COLO668 (cell line): Measurements from ENCODE around the gene ZNF57.
"Not testable (repeated sequence)": the region's sequence is repeated elsewhere in the genome, so short reads cannot be mapped to it uniquely, and the experiment has no call there.

Source experiments
- DNase-seq: peaks from one replicate; lab custom pipeline; 2025; ENCODE audit not compliant: unreplicated experiment; lab: John Stamatoyannopoulos, UW

ZNF57 gene

DNA sequence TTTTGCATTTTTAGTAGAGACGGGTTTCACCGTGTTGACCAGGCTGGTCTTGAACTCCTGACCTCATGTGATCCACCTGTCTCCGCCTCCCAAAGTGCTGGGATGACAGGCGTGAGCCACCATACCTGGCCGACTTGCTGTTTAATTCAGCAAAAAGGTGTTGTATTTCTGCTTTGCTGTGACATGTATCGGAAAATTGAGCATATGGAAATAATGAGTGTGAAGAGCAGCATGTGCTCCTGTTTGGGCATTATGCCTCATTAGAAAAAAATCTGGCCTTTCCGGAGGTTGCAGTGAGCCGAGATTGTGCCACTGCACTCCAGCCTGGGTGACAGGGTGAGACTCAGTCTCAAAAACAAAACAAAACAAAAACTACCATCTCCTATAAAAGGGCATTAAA is 10.2 kb upstream of the ZNF57 start:
- not testable (repeated sequence) for DNase-seq

DNA sequence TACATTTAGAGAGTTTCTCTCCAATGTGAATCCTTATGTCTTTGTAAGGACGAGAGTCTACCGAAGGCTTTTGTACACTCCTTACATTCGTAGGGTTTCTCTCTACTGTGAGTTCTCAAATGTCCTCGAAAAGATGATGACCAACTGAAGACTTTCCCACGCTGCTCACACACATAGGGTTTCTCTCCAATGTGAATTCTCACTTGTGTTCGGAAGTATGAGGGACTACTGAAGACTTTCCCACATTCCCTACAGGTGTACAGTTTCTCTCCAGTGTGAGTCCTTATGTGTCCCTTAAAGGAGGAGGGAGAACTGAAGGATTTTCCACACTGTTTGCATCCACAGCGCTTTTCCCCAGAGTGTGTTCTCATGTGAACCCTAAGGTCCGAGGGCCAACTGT is 4.0 kb upstream of the ZNF57 start:
- no peak for DNase-seq

GRCh38 chr19:2902590-2903218 is 2.0 kb downstream of the ZNF57 start:
- DNase-seq = no peak

DNA sequence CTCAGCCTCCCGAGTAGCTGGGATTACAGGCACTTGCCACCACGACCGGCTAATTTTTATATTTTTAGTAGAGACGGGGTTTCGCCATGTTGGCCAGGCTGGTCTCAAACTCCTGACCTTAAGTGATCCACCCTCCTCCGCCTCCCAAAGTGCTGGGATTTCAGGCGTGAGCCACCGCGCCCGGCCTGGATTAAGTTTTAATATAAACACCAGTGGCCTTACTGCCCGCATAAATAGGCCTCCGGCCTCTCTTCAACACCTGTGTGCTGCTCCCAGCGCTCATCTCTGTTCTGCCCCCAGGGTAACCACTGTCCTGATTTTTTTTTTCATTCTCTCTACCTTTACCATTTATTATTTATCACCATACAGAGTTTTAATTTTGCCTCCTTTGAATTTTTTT is 2.6 kb downstream of the ZNF57 start:
- DNase-seq = not testable (repeated sequence)

- no peak for DNase-seq
These were observed 5.3 kb downstream of the ZNF57 start for GRCh38 chr19:2905918-2906519.

GRCh38 chr19:2906631-2907195 is 6.0 kb downstream of the ZNF57 start:
- no peak for DNase-seq

GRCh38 chr19:2912306-2912705 is 11.6 kb downstream of the ZNF57 start:
- DNase-seq = no peak

GRCh38 chr19:2917275-2918184 is 16.8 kb downstream of the ZNF57 start:
- no peak for DNase-seq

GRCh38 chr19:2922987-2923386 is 22.3 kb downstream of the ZNF57 start:
- DNase-seq = no peak

GRCh38 chr19:2923510-2923909 is 22.8 kb downstream of the ZNF57 start:
- no peak for DNase-seq

DNA sequence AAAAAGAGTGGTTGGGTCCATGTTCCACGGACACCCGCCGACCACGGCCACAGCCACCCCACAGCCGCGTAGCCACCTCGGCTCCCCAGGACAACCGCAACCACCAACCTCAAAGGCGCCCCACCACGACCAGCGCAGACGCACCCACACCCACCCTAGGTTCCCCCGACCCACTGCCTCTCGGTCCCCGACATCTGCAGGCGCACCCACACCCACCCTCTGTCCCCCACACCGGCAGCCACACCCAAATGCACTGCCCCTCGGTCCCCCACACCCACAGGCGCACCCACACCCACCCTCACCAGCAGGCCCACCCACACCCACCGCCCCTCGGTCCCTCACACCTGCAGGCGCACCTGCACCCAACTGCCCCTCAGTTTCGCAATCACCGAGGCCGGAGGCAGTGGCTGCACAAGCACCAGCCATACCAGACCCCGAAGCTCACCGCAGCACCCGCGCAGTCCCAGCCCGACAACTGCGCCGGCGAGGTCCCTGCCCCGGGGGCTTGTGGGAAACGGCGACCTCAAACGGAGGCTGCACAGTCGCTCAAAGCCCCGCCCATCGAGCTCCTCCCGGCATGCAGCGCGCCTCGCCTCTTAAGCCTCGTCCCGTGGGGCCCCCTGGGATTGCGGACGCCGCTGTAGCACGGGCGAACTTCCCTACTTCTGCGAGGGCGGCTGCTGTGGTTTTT is 25.8 kb downstream of the ZNF57 start:
- DNase-seq = no peak

- no peak for DNase-seq
These were observed 26.3 kb downstream of the ZNF57 start for GRCh38 chr19:2927032-2927430.

GRCh38 chr19:2933490-2933910 is 32.8 kb downstream of the ZNF57 start:
- no peak for DNase-seq

GRCh38 chr19:2935863-2936262 is 35.1 kb downstream of the ZNF57 start:
- not testable (repeated sequence) for DNase-seq

GRCh38 chr19:2942928-2943640 is 42.4 kb downstream of the ZNF57 start:
- no peak for DNase-seq

- no peak for DNase-seq
These were observed 43.7 kb downstream of the ZNF57 start for GRCh38 chr19:2944403-2944774.

DNA sequence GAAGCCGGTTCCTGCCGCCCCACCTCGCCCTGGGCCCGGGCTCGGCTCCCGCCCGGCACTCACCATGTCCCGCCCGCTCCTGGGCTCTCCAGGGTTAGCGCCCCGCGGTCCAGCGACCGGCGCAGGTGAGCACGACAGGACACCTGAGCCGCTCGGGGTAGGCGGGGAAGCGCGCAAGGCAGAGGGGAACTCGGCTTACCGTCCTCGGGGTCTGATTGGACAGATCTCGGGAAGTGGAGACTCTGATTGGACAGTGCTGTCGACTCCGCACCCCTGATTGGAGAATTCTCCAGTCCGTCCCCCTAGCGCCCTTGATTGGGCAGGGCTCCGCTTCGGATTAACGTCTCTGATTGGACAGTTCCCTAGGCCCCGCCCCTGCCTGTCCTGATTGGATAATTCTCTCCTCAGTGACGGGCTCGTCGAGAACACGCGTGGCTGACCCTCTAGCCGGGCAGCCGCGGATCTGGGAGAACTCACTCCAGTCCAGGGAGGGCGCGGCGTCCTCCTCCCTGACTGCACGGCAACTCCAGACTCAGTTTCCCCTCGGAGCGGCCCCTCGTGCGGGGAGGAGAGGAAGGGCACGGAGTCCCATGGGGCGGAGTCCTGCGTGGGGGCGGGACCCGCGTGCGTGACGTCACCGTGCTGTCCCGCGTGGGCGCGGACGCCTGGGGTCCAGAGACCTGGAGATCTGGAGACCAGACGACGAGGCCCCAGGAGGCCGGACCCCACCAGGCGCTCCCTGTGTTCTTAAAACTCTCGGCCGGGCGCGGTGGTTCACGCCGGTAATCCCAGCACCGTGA is 44.2 kb downstream of the ZNF57 start, which contains the start of gene ZNF77:
Gene ZNF77 (minus strand): TSS at position 197 of the 800 bp plus-strand sequence. CDS start 131 bp downstream, at position 66.
- peak; percentile 98 for DNase-seq

- no peak for DNase-seq
These were observed 45.0 kb downstream of the ZNF57 start for GRCh38 chr19:2945575-2946184.

DNA sequence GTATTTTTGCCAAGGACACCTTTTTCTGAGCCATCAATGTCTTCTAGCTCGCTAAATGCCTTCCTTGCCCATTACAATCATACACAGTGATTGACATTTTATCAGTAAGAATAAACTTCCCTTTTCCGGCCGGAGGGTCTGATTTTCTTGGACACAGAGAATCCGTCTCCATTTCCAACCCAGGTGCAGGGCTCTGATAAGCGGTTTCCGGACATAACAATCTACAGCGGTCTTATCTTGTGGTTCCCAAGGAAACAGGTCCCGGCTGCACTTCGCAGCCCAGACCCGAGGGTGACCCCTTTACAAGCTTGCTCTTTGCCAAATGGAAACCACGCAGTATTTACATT is 49.2 kb downstream of the ZNF57 start:
- peak; percentile 37 for DNase-seq
